GM18505 (cell line): Measurements from ENCODE around the gene ANKRD24.
A peak's percentile ranks its signal among the peaks of the same experiment; 100 is the strongest.
"Not testable (repeated sequence)": the region's sequence is repeated elsewhere in the genome, so short reads cannot be mapped to it uniquely, and the experiment has no call there.

ENCODE experiments used
- ATAC-seq: cut with Tn5 transposase; IDR thresholded peaks from one replicate; pipeline ENCODE4 v1.9.1; 2021; ENCODE audit not compliant: unreplicated experiment
- POLR2A ChIP-seq: IDR thresholded peaks from 4 replicates; pipeline ENCODE4 v1.6.1; 2011; ENCODE audit warnings: borderline replicate concordance; ENCODE audit not compliant: insufficient read depth, insufficient read length; ENCODE audit errors: extremely low read depth

Gene ANKRD24

GRCh38 chr19:4182084-4182810 is at the start of gene ANKRD24, which contains the start of gene SIRT6:
TSS of gene ANKRD24 (plus strand) at chr19:4182689. CDS start at chr19:4186426, 3,737 bp downstream.
TSS of gene SIRT6 (minus strand) at chr19:4182563. CDS start at chr19:4182539, 24 bp downstream.
- TF ChIP-seq POLR2A: peak; percentile 88
- ATAC-seq: peak; percentile 68

- TF ChIP-seq POLR2A: no peak
- no peak for ATAC-seq
These were observed 48.1 kb upstream of the ANKRD24 start for GRCh38 chr19:4134351-4134750.

GRCh38 chr19:4135386-4135785 is 47.1 kb upstream of the ANKRD24 start:
- ATAC-seq: not testable (repeated sequence)

GRCh38 chr19:4136680-4137088 is 45.8 kb upstream of the ANKRD24 start:
- no peak for ATAC-seq

GRCh38 chr19:4138445-4138844 is 44.0 kb upstream of the ANKRD24 start:
- no peak for ATAC-seq
- TF ChIP-seq POLR2A: no peak

More at GRCh38 chr19:4136680-4137088, 45.8 kb upstream of the ANKRD24 start:
- TF ChIP-seq POLR2A: no peak

GRCh38 chr19:4139614-4140236 is 42.8 kb upstream of the ANKRD24 start:
- TF ChIP-seq POLR2A: no peak
- no peak for ATAC-seq

- ATAC-seq: no peak
- TF ChIP-seq POLR2A: no peak
These were observed 42.2 kb upstream of the ANKRD24 start for GRCh38 chr19:4140237-4140711.

GRCh38 chr19:4142916-4143315 is 39.6 kb upstream of the ANKRD24 start:
- ATAC-seq: not testable (repeated sequence)

- ATAC-seq: no peak
These were observed 37.7 kb upstream of the ANKRD24 start for GRCh38 chr19:4144666-4145249.

GRCh38 chr19:4149518-4150288 is 32.8 kb upstream of the ANKRD24 start:
- no peak for ATAC-seq
- TF ChIP-seq POLR2A: no peak

More at GRCh38 chr19:4144666-4145249, 37.7 kb upstream of the ANKRD24 start:
- no peak for TF ChIP-seq POLR2A

GRCh38 chr19:4151623-4152022 is 30.9 kb upstream of the ANKRD24 start:
- ATAC-seq: no peak
- TF ChIP-seq POLR2A: no peak

GRCh38 chr19:4152241-4152998 is 30.1 kb upstream of the ANKRD24 start:
- no peak for ATAC-seq
- TF ChIP-seq POLR2A: no peak

- no peak for ATAC-seq
- TF ChIP-seq POLR2A: no peak
These were observed 27.7 kb upstream of the ANKRD24 start for GRCh38 chr19:4154571-4155312.
